Measurements from ENCODE around the gene POU6F1.

POU6F1 gene

GRCh38 chr12:51253276-51253675 is 35.4 kb upstream of the POU6F1 start:
- Histone ChIP-seq H3K27ac (replicated peaks) (no peak overlapping the region), H3K4me3 (replicated peaks; ENCODE audit: insufficient read depth, low read length) (no peak overlapping the region), H3K27me3 (ENCODE audit: insufficient read depth, poor library complexity, severe bottlenecking) (no peaks in the 10 kb centered on the region)
- no peak for TF ChIP-seq GABPA (IDR thresholded peaks at IDR 0.05; ENCODE audit: low read depth)
- TF ChIP-seq, protein P1, sequence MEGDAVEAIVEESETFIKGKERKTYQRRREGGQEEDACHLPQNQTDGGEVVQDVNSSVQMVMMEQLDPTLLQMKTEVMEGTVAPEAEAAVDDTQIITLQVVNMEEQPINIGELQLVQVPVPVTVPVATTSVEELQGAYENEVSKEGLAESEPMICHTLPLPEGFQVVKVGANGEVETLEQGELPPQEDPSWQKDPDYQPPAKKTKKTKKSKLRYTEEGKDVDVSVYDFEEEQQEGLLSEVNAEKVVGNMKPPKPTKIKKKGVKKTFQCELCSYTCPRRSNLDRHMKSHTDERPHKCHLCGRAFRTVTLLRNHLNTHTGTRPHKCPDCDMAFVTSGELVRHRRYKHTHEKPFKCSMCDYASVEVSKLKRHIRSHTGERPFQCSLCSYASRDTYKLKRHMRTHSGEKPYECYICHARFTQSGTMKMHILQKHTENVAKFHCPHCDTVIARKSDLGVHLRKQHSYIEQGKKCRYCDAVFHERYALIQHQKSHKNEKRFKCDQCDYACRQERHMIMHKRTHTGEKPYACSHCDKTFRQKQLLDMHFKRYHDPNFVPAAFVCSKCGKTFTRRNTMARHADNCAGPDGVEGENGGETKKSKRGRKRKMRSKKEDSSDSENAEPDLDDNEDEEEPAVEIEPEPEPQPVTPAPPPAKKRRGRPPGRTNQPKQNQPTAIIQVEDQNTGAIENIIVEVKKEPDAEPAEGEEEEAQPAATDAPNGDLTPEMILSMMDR (IDR thresholded peaks at IDR 0.05; ENCODE audit: insufficient read depth, low read length), result no peak
- TF ChIP-seq REST (IDR thresholded peaks at IDR 0.05; ENCODE audit: insufficient replicate concordance, low read depth), result no peak
- no peak for TF ChIP-seq SPI1 (IDR thresholded peaks at IDR 0.05; ENCODE audit: borderline replicate concordance, low read depth)
- TF ChIP-seq POLR2AphosphoS5 (IDR thresholded peaks at IDR 0.05; ENCODE audit: low read depth), result no peak
- no peak for DNase-seq (ENCODE audit: low read depth in 1 of 2, low spot score in 1 of 2)

- DNase-seq (ENCODE audit: low read depth in 1 of 2, low spot score in 1 of 2), result no peak
- peak overlapping the region; percentile 76 for H3K27ac ChIP-seq (replicated peaks)
Measured at GRCh38 chr12:51247523-51248206, 29.8 kb upstream of the POU6F1 start.

More at GRCh38 chr12:51247523-51248206, 29.8 kb upstream of the POU6F1 start:
- no peak overlapping the region for H3K4me3 ChIP-seq (replicated peaks; ENCODE audit: insufficient read depth, low read length)
- TF ChIP-seq POLR2AphosphoS5 (IDR thresholded peaks at IDR 0.05; ENCODE audit: low read depth) (no peak), SPI1 (IDR thresholded peaks at IDR 0.05; ENCODE audit: borderline replicate concordance, low read depth) (no peak), GABPA (IDR thresholded peaks at IDR 0.05; ENCODE audit: low read depth) (no peak), REST (IDR thresholded peaks at IDR 0.05; ENCODE audit: insufficient replicate concordance, low read depth) (no peak)
- TF ChIP-seq, protein P1 (IDR thresholded peaks at IDR 0.05; ENCODE audit: insufficient read depth, low read length), result no peak
- no peaks in the 10 kb centered on the region for H3K27me3 ChIP-seq (ENCODE audit: insufficient read depth, poor library complexity, severe bottlenecking)

Measured in HL-60 (cell line).